Measurements from ENCODE around the gene FAT1.
A peak's percentile ranks its signal among the peaks of the same experiment; 100 is the strongest.

The FAT1 gene

GRCh38 chr4:186737427-186737826, 13.8 kb upstream of the FAT1 start:
- WGBS (ENCODE audit: extremely low coverage, insufficient coverage, insufficient read length): no CpG with 5 or more reads among the region's 4 CpGs
- H2BK120ac ChIP-seq (ENCODE audit: insufficient read depth, low read length, poor library complexity): no peak overlapping the region
- no peak overlapping the region for H4K8ac ChIP-seq (ENCODE audit: low read depth, low read length)
- H3K4ac ChIP-seq (ENCODE audit: low read depth, low read length): no peak overlapping the region
- no peaks in the 10 kb centered on the region for H3K36me3 ChIP-seq (ENCODE audit: control insufficient read depth in 1 of 2, insufficient read depth in 2 of 2, low read length in 2 of 2)
- no peaks in the 10 kb centered on the region for H3K4me1 ChIP-seq (ENCODE audit: control insufficient read depth in 1 of 2, insufficient read depth in 2 of 2, low read length in 2 of 2)
- no peak overlapping the region for H3K18ac ChIP-seq (ENCODE audit: low read length)
- no peak overlapping the region for H4K91ac ChIP-seq (ENCODE audit: low read depth, low read length)
- no peak overlapping the region for H2BK5ac ChIP-seq (ENCODE audit: low read depth, low read length, poor library complexity)
- H3K79me2 ChIP-seq (ENCODE audit: control insufficient read depth, insufficient read depth, low read length, poor library complexity): no peaks in the 10 kb centered on the region
- no peak overlapping the region for H3K4me2 ChIP-seq (ENCODE audit: low read length)
- H3K9ac ChIP-seq (ENCODE audit: low read length): no peak overlapping the region
- H3K27me3 ChIP-seq (ENCODE audit: insufficient read depth, low read length): no peaks in the 10 kb centered on the region
- no peak overlapping the region for H3K23ac ChIP-seq (ENCODE audit: low read length)
- H3K27ac ChIP-seq (ENCODE audit: low read depth, low read length): no peak overlapping the region
- no peak overlapping the region for H3K14ac ChIP-seq (ENCODE audit: low read length)
- H2AFZ ChIP-seq (ENCODE audit: insufficient read depth, low read length, poor library complexity): no peak overlapping the region
- H3K79me1 ChIP-seq (ENCODE audit: low read length): no peaks in the 10 kb centered on the region
- peak in 1 of 2 donors; percentile 61 for DNase-seq
- no peak overlapping the region for H2AK5ac ChIP-seq (ENCODE audit: low read length)
- no peaks in the 10 kb centered on the region for H3K9me3 ChIP-seq (ENCODE audit: insufficient read depth, low read depth, low read length)
- no peak overlapping the region for H4K12ac ChIP-seq (ENCODE audit: low read depth, low read length)
- H3K4me3 ChIP-seq (ENCODE audit: low read depth, low read length): no peak overlapping the region
- no peak overlapping the region for H2BK12ac ChIP-seq (ENCODE audit: low read length)

- H3K23ac ChIP-seq (ENCODE audit: low read length): no peak overlapping the region
- no CpG with 5 or more reads among the region's 6 CpGs for WGBS (ENCODE audit: extremely low coverage, insufficient coverage, insufficient read length)
These were observed 12.8 kb upstream of the FAT1 start for GRCh38 chr4:186736466-186736865.

GRCh38 chr4:186734251-186734650, 10.6 kb upstream of the FAT1 start:
- Histone ChIP-seq H2AK5ac (ENCODE audit: low read length) (no peak overlapping the region), H3K79me1 (ENCODE audit: low read length) (no peaks in the 10 kb centered on the region), H3K23ac (ENCODE audit: low read length) (no peak overlapping the region), H3K9ac (ENCODE audit: low read length) (no peak overlapping the region), H4K12ac (ENCODE audit: low read depth, low read length) (no peak overlapping the region), H2AFZ (ENCODE audit: insufficient read depth, low read length, poor library complexity) (no peak overlapping the region), H3K27me3 (ENCODE audit: insufficient read depth, low read length) (no peaks in the 10 kb centered on the region), H3K4me1 (ENCODE audit: control insufficient read depth in 1 of 2, insufficient read depth in 2 of 2, low read length in 2 of 2) (no peaks in the 10 kb centered on the region), H3K9me3 (ENCODE audit: insufficient read depth, low read depth, low read length) (no peaks in the 10 kb centered on the region), H3K14ac (ENCODE audit: low read length) (no peak overlapping the region), H3K4me3 (ENCODE audit: low read depth, low read length) (no peak overlapping the region), H3K4ac (ENCODE audit: low read depth, low read length) (no peak overlapping the region), H3K27ac (ENCODE audit: low read depth, low read length) (no peak overlapping the region), H3K79me2 (ENCODE audit: control insufficient read depth, insufficient read depth, low read length, poor library complexity) (no peaks in the 10 kb centered on the region), H3K4me2 (ENCODE audit: low read length) (no peak overlapping the region), H3K18ac (ENCODE audit: low read length) (no peak overlapping the region), H2BK12ac (ENCODE audit: low read length) (no peak overlapping the region), H2BK120ac (ENCODE audit: insufficient read depth, low read length, poor library complexity) (no peak overlapping the region), H3K36me3 (ENCODE audit: control insufficient read depth in 1 of 2, insufficient read depth in 2 of 2, low read length in 2 of 2) (no peaks in the 10 kb centered on the region), H2BK5ac (ENCODE audit: low read depth, low read length, poor library complexity) (no peak overlapping the region), H4K8ac (ENCODE audit: low read depth, low read length) (no peak overlapping the region), H4K91ac (ENCODE audit: low read depth, low read length) (no peak overlapping the region)
- WGBS (ENCODE audit: extremely low coverage, insufficient coverage, insufficient read length): no CpG with 5 or more reads among the region's 7 CpGs
- DNase-seq: no peak

More at GRCh38 chr4:186736466-186736865, 12.8 kb upstream of the FAT1 start:
- H2BK120ac ChIP-seq (ENCODE audit: insufficient read depth, low read length, poor library complexity): no peak overlapping the region
- H3K18ac ChIP-seq (ENCODE audit: low read length): no peak overlapping the region
- DNase-seq: no peak
- H3K14ac ChIP-seq (ENCODE audit: low read length): no peak overlapping the region
- H3K79me2 ChIP-seq (ENCODE audit: control insufficient read depth, insufficient read depth, low read length, poor library complexity): no peaks in the 10 kb centered on the region
- H2AFZ ChIP-seq (ENCODE audit: insufficient read depth, low read length, poor library complexity): no peak overlapping the region
- no peak overlapping the region for H4K8ac ChIP-seq (ENCODE audit: low read depth, low read length)
- H3K9me3 ChIP-seq (ENCODE audit: insufficient read depth, low read depth, low read length): no peaks in the 10 kb centered on the region
- no peaks in the 10 kb centered on the region for H3K27me3 ChIP-seq (ENCODE audit: insufficient read depth, low read length)
- no peaks in the 10 kb centered on the region for H3K36me3 ChIP-seq (ENCODE audit: control insufficient read depth in 1 of 2, insufficient read depth in 2 of 2, low read length in 2 of 2)
- no peak overlapping the region for H2BK5ac ChIP-seq (ENCODE audit: low read depth, low read length, poor library complexity)
- no peak overlapping the region for H3K4me2 ChIP-seq (ENCODE audit: low read length)
- no peaks in the 10 kb centered on the region for H3K4me1 ChIP-seq (ENCODE audit: control insufficient read depth in 1 of 2, insufficient read depth in 2 of 2, low read length in 2 of 2)
- no peak overlapping the region for H4K91ac ChIP-seq (ENCODE audit: low read depth, low read length)
- H3K4ac ChIP-seq (ENCODE audit: low read depth, low read length): no peak overlapping the region
- no peaks in the 10 kb centered on the region for H3K79me1 ChIP-seq (ENCODE audit: low read length)
- no peak overlapping the region for H2BK12ac ChIP-seq (ENCODE audit: low read length)
- no peak overlapping the region for H3K9ac ChIP-seq (ENCODE audit: low read length)
- H3K4me3 ChIP-seq (ENCODE audit: low read depth, low read length): no peak overlapping the region
- no peak overlapping the region for H3K27ac ChIP-seq (ENCODE audit: low read depth, low read length)
- no peak overlapping the region for H4K12ac ChIP-seq (ENCODE audit: low read depth, low read length)
- H2AK5ac ChIP-seq (ENCODE audit: low read length): no peak overlapping the region

GRCh38 chr4:186733778-186734177, 10.1 kb upstream of the FAT1 start:
- Histone ChIP-seq H3K4ac (ENCODE audit: low read depth, low read length) (no peak overlapping the region), H3K18ac (ENCODE audit: low read length) (no peak overlapping the region), H3K36me3 (ENCODE audit: control insufficient read depth in 1 of 2, insufficient read depth in 2 of 2, low read length in 2 of 2) (no peaks in the 10 kb centered on the region), H3K4me2 (ENCODE audit: low read length) (no peak overlapping the region), H3K27me3 (ENCODE audit: insufficient read depth, low read length) (no peaks in the 10 kb centered on the region), H3K9me3 (ENCODE audit: insufficient read depth, low read depth, low read length) (no peaks in the 10 kb centered on the region), H3K4me3 (ENCODE audit: low read depth, low read length) (no peak overlapping the region), H4K91ac (ENCODE audit: low read depth, low read length) (no peak overlapping the region), H2BK12ac (ENCODE audit: low read length) (no peak overlapping the region), H2AFZ (ENCODE audit: insufficient read depth, low read length, poor library complexity) (no peak overlapping the region), H3K79me2 (ENCODE audit: control insufficient read depth, insufficient read depth, low read length, poor library complexity) (no peaks in the 10 kb centered on the region), H2BK120ac (ENCODE audit: insufficient read depth, low read length, poor library complexity) (no peak overlapping the region), H3K9ac (ENCODE audit: low read length) (no peak overlapping the region), H4K12ac (ENCODE audit: low read depth, low read length) (no peak overlapping the region), H4K8ac (ENCODE audit: low read depth, low read length) (no peak overlapping the region), H3K4me1 (ENCODE audit: control insufficient read depth in 1 of 2, insufficient read depth in 2 of 2, low read length in 2 of 2) (no peaks in the 10 kb centered on the region), H3K23ac (ENCODE audit: low read length) (no peak overlapping the region), H3K14ac (ENCODE audit: low read length) (no peak overlapping the region), H2AK5ac (ENCODE audit: low read length) (no peak overlapping the region), H2BK5ac (ENCODE audit: low read depth, low read length, poor library complexity) (no peak overlapping the region), H3K79me1 (ENCODE audit: low read length) (no peaks in the 10 kb centered on the region), H3K27ac (ENCODE audit: low read depth, low read length) (no peak overlapping the region)
- no CpG with 5 or more reads among the region's 4 CpGs for WGBS (ENCODE audit: extremely low coverage, insufficient coverage, insufficient read length)
- no peak for DNase-seq
